ENCODE measurements around the gene CRIM1.

GRCh38 chr2:36523153-36523552 lies 167.6 kb downstream of the CRIM1 start:
- no peak for TF ChIP-seq POLR2A (IDR thresholded peaks at IDR 0.05; ENCODE audit: low read length)
- TF ChIP-seq GATA1 (IDR thresholded peaks at IDR 0.05; ENCODE audit: low read depth, low read length) = no peak

Data from erythroblast (primary cell).